Measurements from ENCODE around the gene CEP112.

DNA sequence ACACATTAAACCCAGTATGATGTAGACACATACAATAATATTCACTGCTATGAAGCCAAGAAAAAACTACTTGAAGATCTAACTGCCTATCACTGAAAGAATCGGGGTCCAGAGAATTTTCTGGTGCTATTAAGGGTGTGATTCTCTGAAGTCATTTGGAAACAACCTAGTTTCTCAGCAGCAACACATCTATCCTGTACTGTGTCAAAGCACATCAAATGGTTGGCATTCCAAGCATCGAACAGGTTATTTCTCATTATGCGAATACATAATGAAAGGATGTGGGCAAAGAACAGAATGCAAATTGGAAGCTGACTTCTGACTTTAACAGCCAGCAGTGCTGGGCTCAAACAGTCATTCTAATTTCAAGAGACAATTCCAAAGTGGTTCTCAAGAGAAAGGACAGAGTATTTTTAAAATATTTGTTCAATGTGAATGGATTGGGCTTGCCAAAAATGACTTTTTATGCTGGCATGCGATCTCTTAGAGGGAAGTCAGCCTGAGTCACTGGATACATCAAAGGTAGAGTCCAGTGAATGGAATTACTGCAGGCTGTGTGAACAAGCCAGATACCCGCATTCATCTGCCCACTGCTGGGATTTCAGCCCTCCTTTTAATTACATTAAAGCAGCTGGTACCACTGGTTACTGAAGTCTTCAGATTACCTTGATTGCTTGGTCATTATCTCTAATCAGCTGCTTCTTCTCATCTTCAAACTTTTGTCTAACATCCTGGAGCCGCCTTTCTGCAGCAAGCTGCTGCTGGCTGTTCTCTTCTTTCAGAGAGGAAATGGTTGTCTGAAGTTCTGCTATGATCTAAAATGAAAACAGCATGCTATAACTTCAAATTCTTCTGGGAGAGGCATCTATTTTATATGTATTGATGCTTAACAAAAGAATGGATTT, 449.3 kb downstream of the CEP112 start:
- TF ChIP-seq POLR2A (IDR thresholded peaks at IDR 0.05; ENCODE audit: low read length): no peak
- no peak for TF ChIP-seq GATA1 (IDR thresholded peaks at IDR 0.05; ENCODE audit: low read depth, low read length)

Measured in erythroblast (primary cell).